Nephron (organoid): ENCODE measurements around the gene ZSCAN2.

Experiments
- H3K27ac Mint-ChIP-seq, 3 experiments: 2 replicates each; pipeline ENCODE4 v1.8.0; 2020; ENCODE audit warnings: mixed read lengths in 3 of 3, mild to moderate bottlenecking in 2 of 3, moderate library complexity in 1 of 3
- H3K27me3 Mint-ChIP-seq: 2 replicates; pipeline ENCODE4 v1.8.0; 2021; ENCODE audit warnings: low read depth, mild to moderate bottlenecking, moderate library complexity, mixed read lengths
- H3K36me3 Mint-ChIP-seq: 2 replicates; pipeline ENCODE4 v1.8.0; 2020; ENCODE audit warnings: low read depth, mixed read lengths
- H3K4me1 Mint-ChIP-seq: 2 replicates; pipeline ENCODE4 v1.8.0; 2020; ENCODE audit warnings: mixed read lengths
- H3K4me3 Mint-ChIP-seq, 3 experiments: 2 replicates each; pipeline ENCODE4 v1.8.0; 2020; ENCODE audit warnings: mild to moderate bottlenecking in 3 of 3, mixed read lengths in 3 of 3, moderate library complexity in 2 of 3
- H3K9me3 Mint-ChIP-seq: 2 replicates; pipeline ENCODE4 v1.8.0; 2020; ENCODE audit warnings: mixed read lengths
- CTCF ChIP-seq, 3 experiments: fragments of 200-600 bp; sonication (generic); IDR thresholded peaks; one replicate each; pipeline ENCODE4 v1.5.0; 2021; ENCODE audit warnings: antibody characterized with exemption in 3 of 3; ENCODE audit not compliant: unreplicated experiment in 3 of 3

ZSCAN2 gene

GRCh38 chr15:84588053-84588874 lies 12.5 kb upstream of the ZSCAN2 start:
- no peaks in the 10 kb centered on the region for H3K27me3 Mint-ChIP-seq
- H3K36me3 Mint-ChIP-seq, result no peaks in the 10 kb centered on the region
- H3K9me3 Mint-ChIP-seq, result no peaks in the 10 kb centered on the region
- peak overlapping the region; percentile 57 to 69 (median 66) for H3K4me3 Mint-ChIP-seq
- H3K4me1 Mint-ChIP-seq, result peaks cover 15% of the 10 kb centered on the region
- peak; percentile 82 to 93 (median 91) for TF ChIP-seq CTCF (IDR thresholded peaks at IDR 0.05; ENCODE audit: unreplicated experiment in 3 of 3)
- H3K27ac Mint-ChIP-seq, result no peak overlapping the region

- no peaks in the 10 kb centered on the region for H3K9me3 Mint-ChIP-seq
Observed at GRCh38 chr15:84590406-84590805, 10.4 kb upstream of the ZSCAN2 start.

GRCh38 chr15:84591815-84592214 lies 9.0 kb upstream of the ZSCAN2 start:
- Mint-ChIP-seq H3K9me3 (no peaks in the 10 kb centered on the region), H3K4me1 (peaks cover 6% of the 10 kb centered on the region), H3K27me3 (peaks cover 3% of the 10 kb centered on the region), H3K4me3 (no peak overlapping the region), H3K36me3 (no peaks in the 10 kb centered on the region), H3K27ac (no peak overlapping the region)
- TF ChIP-seq CTCF (IDR thresholded peaks at IDR 0.05; ENCODE audit: unreplicated experiment in 3 of 3), result no peak

More at GRCh38 chr15:84590406-84590805, 10.4 kb upstream of the ZSCAN2 start:
- no peak overlapping the region for H3K4me3 Mint-ChIP-seq
- peaks cover 6% of the 10 kb centered on the region for H3K4me1 Mint-ChIP-seq
- TF ChIP-seq CTCF (IDR thresholded peaks at IDR 0.05; ENCODE audit: unreplicated experiment in 3 of 3), result no peak
- H3K27ac Mint-ChIP-seq, result no peak overlapping the region
- H3K27me3 Mint-ChIP-seq, result peaks cover 3% of the 10 kb centered on the region
- H3K36me3 Mint-ChIP-seq, result no peaks in the 10 kb centered on the region

- no peak for TF ChIP-seq CTCF (IDR thresholded peaks at IDR 0.05; ENCODE audit: unreplicated experiment in 3 of 3)
Observed at GRCh38 chr15:84594617-84595290, 6.1 kb upstream of the ZSCAN2 start.

GRCh38 chr15:84595660-84596059 lies 5.1 kb upstream of the ZSCAN2 start:
- H3K27me3 Mint-ChIP-seq, result peaks cover 3% of the 10 kb centered on the region
- H3K9me3 Mint-ChIP-seq, result peaks cover 6% of the 10 kb centered on the region
- no peak for TF ChIP-seq CTCF (IDR thresholded peaks at IDR 0.05; ENCODE audit: unreplicated experiment in 3 of 3)
- H3K27ac Mint-ChIP-seq, result no peak overlapping the region
- H3K36me3 Mint-ChIP-seq, result no peaks in the 10 kb centered on the region
- H3K4me3 Mint-ChIP-seq, result no peak overlapping the region
- H3K4me1 Mint-ChIP-seq, result peaks cover 6% of the 10 kb centered on the region

More at GRCh38 chr15:84594617-84595290, 6.1 kb upstream of the ZSCAN2 start:
- H3K4me1 Mint-ChIP-seq, result peaks cover 6% of the 10 kb centered on the region
- no peaks in the 10 kb centered on the region for H3K36me3 Mint-ChIP-seq
- H3K27ac Mint-ChIP-seq, result no peak overlapping the region
- H3K4me3 Mint-ChIP-seq, result no peak overlapping the region
- peaks cover 3% of the 10 kb centered on the region for H3K27me3 Mint-ChIP-seq
- H3K9me3 Mint-ChIP-seq, result peaks cover 6% of the 10 kb centered on the region
